Natural killer cell (primary cell): ENCODE data around the gene R3HDM1. TPM values are rescaled to one million over a fixed set of nuclear protein-coding genes. Genes with fewer than 3 reads are reported as not detected.

ENCODE experiments used
- ATAC-seq, 3 donors: fragments of 150-1000 bp in 2 of 3; fragments of 200-7000 bp in 1 of 3; cut with Tn5 transposase; 1 replicate in 1 of 3; 2 replicates in 2 of 3; pipeline ENCODE4 v1.10.0; 2021; ENCODE audit warnings: mild to moderate bottlenecking in 2 of 3, moderate library complexity in 2 of 3
- DNase-seq, 2 donors: peaks; one replicate each; pipeline versions ENCODE4 v3.0.0 to v3.0.0-alpha.2; 2013 to 2021; ENCODE audit warnings: mixed read lengths in 1 of 2
- H3K27ac ChIP-seq: one replicate; pipeline ENCODE4 v1.5.1; 2013; ENCODE audit warnings: mild to moderate bottlenecking, low read length
- H3K27me3 ChIP-seq: one replicate; pipeline ENCODE4 v1.6.1; 2013; ENCODE audit warnings: low read length; ENCODE audit not compliant: control insufficient read depth, insufficient read depth
- H3K36me3 ChIP-seq: one replicate; pipeline ENCODE4 v1.6.1; 2013; ENCODE audit warnings: low read length; ENCODE audit not compliant: control insufficient read depth, insufficient read depth
- H3K4me1 ChIP-seq: one replicate; pipeline ENCODE4 v1.6.1; 2013; ENCODE audit warnings: low read length; ENCODE audit not compliant: control insufficient read depth, insufficient read depth
- H3K4me3 ChIP-seq: one replicate; pipeline ENCODE4 v1.5.1; 2013; ENCODE audit warnings: low read length
- H3K9me3 ChIP-seq: one replicate; pipeline ENCODE4 v1.6.1; 2013; ENCODE audit warnings: low read length; ENCODE audit not compliant: control insufficient read depth, insufficient read depth
- H3K27ac Mint-ChIP-seq, 2 donors: one replicate each; pipeline ENCODE4 v1.8.0; 2022; ENCODE audit warnings: mild to moderate bottlenecking in 2 of 2, mixed read lengths in 2 of 2, moderate library complexity in 1 of 2
- H3K27me3 Mint-ChIP-seq, 2 donors: one replicate each; pipeline ENCODE4 v1.8.0; 2022; ENCODE audit warnings: low read depth in 2 of 2, mixed read lengths in 2 of 2
- H3K36me3 Mint-ChIP-seq: one replicate; pipeline ENCODE4 v1.8.0; 2022; ENCODE audit warnings: mixed read lengths
- H3K4me1 Mint-ChIP-seq, 2 donors: one replicate each; pipeline ENCODE4 v1.8.0; 2022; ENCODE audit warnings: mixed read lengths in 2 of 2
- H3K4me3 Mint-ChIP-seq: one replicate; pipeline ENCODE4 v1.8.0; 2022; ENCODE audit warnings: mild to moderate bottlenecking, moderate library complexity, mixed read lengths
- H3K9me3 Mint-ChIP-seq, 2 donors: one replicate each; pipeline ENCODE4 v1.8.0; 2022; ENCODE audit warnings: mixed read lengths in 2 of 2
- CTCF ChIP-seq: fragments of 200-600 bp; IDR thresholded peaks from one replicate; pipeline ENCODE4 v1.8.0; 2022; ENCODE audit warnings: antibody characterized with exemption
- WGBS: methylation state at CpG from one replicate; pipeline ENCODE4 v1.1.7; 2013; ENCODE audit warnings: missing lambda C conversion rate; ENCODE audit not compliant: insufficient coverage; 5-methylcytosine and 5-hydroxymethylcytosine counted together
- intact Hi-C: fragments of 100-400 bp; cut with micrococcal nuclease; formaldehyde crosslinking; loops from one replicate; pipeline ENCODE4 v1.14.2; 2022
- total RNA-seq, 4 donors: library from RNA; stranded (reverse); fragments of 120-200 nt in 1 of 4; gene quantifications; one replicate each; pipeline versions ENCODE4 v1.2.3 to v1.2.4, GENCODE V29; 2013 to 2022

Gene R3HDM1
- total RNA-seq, 3 donors from 2014 or later (not counting 1 experiment from before 2014, with no cell fraction given) = 34.9 to 48.6 (median 39.7) TPM

- DNase-seq (no peak), ATAC-seq (no peak)
- TF ChIP-seq CTCF = no peak
- no peaks in the 10 kb centered on the region for H3K27me3 Mint-ChIP-seq
- H3K36me3 Mint-ChIP-seq = peaks cover 7% of the 10 kb centered on the region
- Histone ChIP-seq H3K36me3 (peaks cover 11% of the 10 kb centered on the region), H3K27me3 (no peaks in the 10 kb centered on the region), H3K27ac (no peak overlapping the region), H3K9me3 (no peaks in the 10 kb centered on the region), H3K4me1 (no peaks in the 10 kb centered on the region), H3K4me3 (no peak overlapping the region)
- H3K4me1 Mint-ChIP-seq = peaks cover 5 to 9% of the 10 kb centered on the region in 2 donors
- peak overlapping the region in 1 of 2 donors; percentile 18 for H3K27ac Mint-ChIP-seq
- intact Hi-C loops = no loop called here
- H3K4me3 Mint-ChIP-seq = no peak overlapping the region
- no peaks in the 10 kb centered on the region for H3K9me3 Mint-ChIP-seq
These were observed 133.4 kb downstream of the R3HDM1 start for GRCh38 chr2:135664623-135665068.

- intact Hi-C loops = no loop called here
- no peaks in the 10 kb centered on the region for H3K9me3 ChIP-seq
- H3K4me1 ChIP-seq = no peaks in the 10 kb centered on the region
- DNase-seq (no peak), ATAC-seq (no peak)
- H3K27ac Mint-ChIP-seq = no peak overlapping the region
- no peak overlapping the region for H3K4me3 ChIP-seq
- no peak overlapping the region for H3K27ac ChIP-seq
- H3K9me3 Mint-ChIP-seq = no peaks in the 10 kb centered on the region
- H3K36me3 ChIP-seq = peaks cover 13% of the 10 kb centered on the region
- no peak overlapping the region for H3K4me3 Mint-ChIP-seq
- H3K27me3 Mint-ChIP-seq = no peaks in the 10 kb centered on the region
- no peaks in the 10 kb centered on the region for H3K27me3 ChIP-seq
- H3K4me1 Mint-ChIP-seq = peaks cover 5 to 9% of the 10 kb centered on the region in 2 donors
- H3K36me3 Mint-ChIP-seq = no peaks in the 10 kb centered on the region
- TF ChIP-seq CTCF = no peak
These were observed 135.8 kb downstream of the R3HDM1 start for GRCh38 chr2:135667045-135667444.

GRCh38 chr2:135674453-135674852 is 143.2 kb downstream of the R3HDM1 start:
- no peak overlapping the region for H3K27ac ChIP-seq
- H3K4me3 ChIP-seq = no peak overlapping the region
- H3K9me3 Mint-ChIP-seq = no peaks in the 10 kb centered on the region
- no peak for DNase-seq
- no peak overlapping the region for H3K4me3 Mint-ChIP-seq
- H3K27ac Mint-ChIP-seq = no peak overlapping the region
- peaks cover 0 to 5% of the 10 kb centered on the region in 2 donors for H3K4me1 Mint-ChIP-seq
- no peaks in the 10 kb centered on the region for H3K9me3 ChIP-seq
- no peak for TF ChIP-seq CTCF
- H3K27me3 ChIP-seq = no peaks in the 10 kb centered on the region
- H3K36me3 ChIP-seq = peaks cover 29% of the 10 kb centered on the region
- no peaks in the 10 kb centered on the region for H3K36me3 Mint-ChIP-seq
- WGBS = no CpG with 5 or more reads among the region's 1 CpG
- no peaks in the 10 kb centered on the region for H3K27me3 Mint-ChIP-seq
- intact Hi-C loops = no loop called here
- no peak for ATAC-seq
- no peaks in the 10 kb centered on the region for H3K4me1 ChIP-seq

- ATAC-seq = no peak
- no peak for DNase-seq
- Histone ChIP-seq H3K4me1 (no peaks in the 10 kb centered on the region), H3K9me3 (no peaks in the 10 kb centered on the region), H3K4me3 (no peak overlapping the region), H3K36me3 (peaks cover 35% of the 10 kb centered on the region), H3K27ac (no peak overlapping the region), H3K27me3 (no peaks in the 10 kb centered on the region)
- Mint-ChIP-seq H3K4me3 (no peak overlapping the region), H3K4me1 (peaks cover 0 to 5% of the 10 kb centered on the region in 2 donors), H3K27ac (no peak overlapping the region), H3K9me3 (no peaks in the 10 kb centered on the region), H3K27me3 (no peaks in the 10 kb centered on the region), H3K36me3 (no peaks in the 10 kb centered on the region)
- WGBS = 90% methylated on average over 2 of the region's 3 CpGs
- no peak for TF ChIP-seq CTCF
- intact Hi-C loops = no loop called here
These were observed 144.7 kb downstream of the R3HDM1 start for GRCh38 chr2:135676031-135676430.
